ENCODE data around the gene FBXL4.

FBXL4 gene

GRCh38 chr6:98824162-98824901, 123.4 kb downstream of the FBXL4 start:
- no peak for DNase-seq

GRCh38 chr6:98823428-98824161, 124.2 kb downstream of the FBXL4 start:
- no peak for DNase-seq

GRCh38 chr6:98821756-98822405, 125.9 kb downstream of the FBXL4 start:
- no peak for DNase-seq
